HEK293T (cell line): ENCODE results near the gene ALKAL2.

Source experiments
- CTCF ChIA-PET: fragments of 350-600 bp; formaldehyde crosslinking; extraction: SDS; loops from one replicate; lab custom pipeline; 2021; ENCODE audit warnings: antibody characterized with exemption, inconsistent platforms; lab: Yijun Ruan, JAX
- POLR2A ChIA-PET: fragments of 350-600 bp; formaldehyde crosslinking; extraction: SDS; loops from one replicate; lab custom pipeline; 2020; ENCODE audit warnings: antibody characterized with exemption, inconsistent platforms; lab: Yijun Ruan, JAX
- DNase-seq: peaks from one replicate; pipeline ENCODE4 v3.0.0; 2012; ENCODE audit warnings: mixed read lengths; ENCODE audit errors: extremely low spot score
- ARNT ChIP-seq: fragments of 450-650 bp; IDR thresholded peaks from 2 replicates; pipeline ENCODE4 v1.6.1; 2017; ENCODE audit warnings: mild to moderate bottlenecking
- BHLHE40 ChIP-seq: fragments of 450-650 bp; IDR thresholded peaks from 2 replicates; pipeline ENCODE4 v1.6.1; 2016; ENCODE audit warnings: mild to moderate bottlenecking, moderate library complexity, borderline replicate concordance
- CTBP1 ChIP-seq: fragments of 450-650 bp; IDR thresholded peaks from 2 replicates; pipeline ENCODE4 v1.6.1; 2016; ENCODE audit warnings: borderline replicate concordance
- ELF4 ChIP-seq: fragments of 450-650 bp; IDR thresholded peaks from 2 replicates; pipeline ENCODE4 v1.6.1; 2017; ENCODE audit warnings: antibody characterized with exemption
- FOXA1 ChIP-seq: fragments of 450-650 bp; IDR thresholded peaks from 2 replicates; pipeline ENCODE4 v1.6.1; 2016; ENCODE audit warnings: mild to moderate bottlenecking
- FOXK2 ChIP-seq: fragments of 450-650 bp; IDR thresholded peaks from 2 replicates; pipeline ENCODE4 v1.6.1; 2016; ENCODE audit warnings: mild to moderate bottlenecking
- FOXM1 ChIP-seq: fragments of 450-650 bp; IDR thresholded peaks from 2 replicates; pipeline ENCODE4 v1.6.1; 2017; ENCODE audit warnings: mild to moderate bottlenecking, borderline replicate concordance
- HDGF ChIP-seq: fragments of 450-650 bp; IDR thresholded peaks from 2 replicates; pipeline ENCODE4 v1.6.1; 2017; ENCODE audit warnings: antibody characterized with exemption, borderline replicate concordance
- L3MBTL2 ChIP-seq: fragments of 450-650 bp; conservative IDR thresholded peaks from 2 replicates; pipeline ENCODE4 v1.6.1; 2016; ENCODE audit warnings: mild to moderate bottlenecking
- LEF1 ChIP-seq: fragments of 450-650 bp; IDR thresholded peaks from 2 replicates; pipeline ENCODE4 v1.6.1; 2017; ENCODE audit warnings: mild to moderate bottlenecking, borderline replicate concordance
- NFRKB ChIP-seq: fragments of 450-650 bp; IDR thresholded peaks from 2 replicates; pipeline ENCODE4 v1.6.1; 2016; ENCODE audit warnings: mild to moderate bottlenecking, moderate library complexity
- PKNOX1 ChIP-seq: fragments of 450-650 bp; IDR thresholded peaks from 2 replicates; pipeline ENCODE4 v1.6.1; 2016
- SP1 ChIP-seq: fragments of 450-650 bp; IDR thresholded peaks from 2 replicates; pipeline ENCODE4 v1.6.1; 2017
- SUZ12 ChIP-seq: fragments of 450-650 bp; IDR thresholded peaks from 2 replicates; pipeline ENCODE4 v1.6.1; 2016; ENCODE audit warnings: mild to moderate bottlenecking
- TARDBP ChIP-seq: fragments of 450-650 bp; IDR thresholded peaks from 2 replicates; pipeline ENCODE4 v1.6.1; 2016
- ZNF384 ChIP-seq: fragments of 450-650 bp; IDR thresholded peaks from 2 replicates; pipeline ENCODE4 v1.6.1; 2016

ALKAL2 gene

GRCh38 chr2:278312-278926 lies 9.5 kb downstream of the ALKAL2 start:
- CTCF ChIA-PET, result no interaction called here
- no peak for TF ChIP-seq TARDBP
- TF ChIP-seq ZNF384, result no peak
- no peak for TF ChIP-seq SUZ12
- TF ChIP-seq FOXA1, result no peak
- no peak for TF ChIP-seq ARNT
- no peak for TF ChIP-seq L3MBTL2
- TF ChIP-seq FOXK2, result no peak
- TF ChIP-seq FOXM1, result no peak
- no peak for TF ChIP-seq SP1
- TF ChIP-seq PKNOX1, result no peak
- no peak for TF ChIP-seq HDGF
- no peak for TF ChIP-seq LEF1
- no peak for TF ChIP-seq ELF4
- no peak for TF ChIP-seq CTBP1
- TF ChIP-seq NFRKB, result no peak
- DNase-seq, result no peak
- POLR2A ChIA-PET, result no interaction called here

- ChIA-PET POLR2A (no interaction called here), CTCF (interaction anchor here (0.9 kb wide), 1 partner anchor 29 kb away, joined by 3 read pairs; no protein-coding TSS in a partner anchor)
- no peak for TF ChIP-seq BHLHE40
- no peak for TF ChIP-seq SUZ12
- no peak for TF ChIP-seq TARDBP
- no peak for TF ChIP-seq NFRKB
- no peak for TF ChIP-seq HDGF
- no peak for TF ChIP-seq SP1
- DNase-seq, result no peak
Observed at GRCh38 chr2:275466-275865, 12.4 kb downstream of the ALKAL2 start.

DNA sequence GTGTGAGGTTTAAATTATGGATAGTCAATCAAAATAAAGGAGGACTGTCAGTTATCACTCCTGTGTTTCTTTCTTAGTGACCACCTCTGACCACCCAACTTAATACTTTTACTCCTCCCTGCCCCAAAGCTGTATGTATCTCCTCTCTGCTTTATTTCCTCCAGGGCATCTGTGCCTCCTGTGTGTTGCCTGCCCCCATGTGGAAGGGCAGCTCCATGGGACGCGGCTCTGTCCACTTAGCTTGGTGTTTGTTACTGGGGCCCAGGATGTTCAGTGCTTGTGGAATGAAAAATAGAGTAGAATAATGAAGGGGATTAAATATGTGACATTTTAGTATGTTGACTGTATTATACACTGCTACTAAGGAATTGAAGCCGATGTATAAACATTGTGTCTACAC lies 13.4 kb downstream of the ALKAL2 start:
- DNase-seq, result no peak

DNA sequence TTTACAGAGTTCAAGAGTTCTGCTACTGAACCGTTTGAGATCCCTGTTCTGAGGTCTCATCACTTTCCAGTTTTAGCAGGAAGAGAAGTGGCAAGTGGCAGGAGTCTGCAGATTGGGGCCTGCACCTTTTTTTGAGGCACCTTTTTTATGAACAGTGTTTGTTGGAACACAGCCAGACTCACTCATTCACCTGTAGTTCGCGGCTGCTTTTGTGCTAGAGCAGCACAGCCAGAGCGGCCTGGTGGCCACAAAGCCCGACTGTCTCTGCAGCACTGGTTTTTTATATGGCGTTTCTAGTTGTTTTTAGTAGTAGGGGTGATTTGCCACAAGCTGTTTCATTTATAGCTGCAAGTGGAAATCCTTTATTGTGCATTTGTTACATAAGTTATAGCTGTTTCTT lies 14.6 kb downstream of the ALKAL2 start:
- DNase-seq, result no peak
- CTCF ChIA-PET, result interaction anchor here (0.6 kb wide), 1 partner anchor 363 kb away, joined by 3 read pairs; no protein-coding TSS in a partner anchor
- TF ChIP-seq CTBP1, result no peak
- TF ChIP-seq HDGF, result no peak
- no peak for TF ChIP-seq ZNF384
- TF ChIP-seq SUZ12, result no peak
- no peak for TF ChIP-seq ELF4
- TF ChIP-seq FOXA1, result no peak
- TF ChIP-seq TARDBP, result no peak
- TF ChIP-seq NFRKB, result no peak
- TF ChIP-seq FOXM1, result no peak
- TF ChIP-seq ARNT, result no peak
- no peak for TF ChIP-seq BHLHE40
- POLR2A ChIA-PET, result no interaction called here

More for the DNA sequence above, 13.4 kb downstream of the ALKAL2 start:
- ChIA-PET CTCF (no interaction called here), POLR2A (no interaction called here)
- TF ChIP-seq PKNOX1 (no peak), HDGF (no peak), ARNT (no peak), LEF1 (no peak), TARDBP (no peak), L3MBTL2 (no peak), ZNF384 (no peak), FOXK2 (no peak), BHLHE40 (no peak), FOXA1 (no peak), SP1 (no peak), CTBP1 (no peak), NFRKB (no peak), SUZ12 (no peak), FOXM1 (no peak), ELF4 (no peak)

- ChIA-PET POLR2A (no interaction called here), CTCF (no interaction called here)
- TF ChIP-seq ARNT (no peak), FOXK2 (no peak), FOXM1 (no peak), L3MBTL2 (no peak), TARDBP (no peak), HDGF (no peak), CTBP1 (no peak), ZNF384 (no peak), BHLHE40 (no peak), LEF1 (no peak), PKNOX1 (no peak), SUZ12 (no peak), SP1 (no peak), FOXA1 (no peak), ELF4 (no peak), NFRKB (no peak)
- DNase-seq, result no peak
Observed at GRCh38 chr2:271917-272316, 16.0 kb downstream of the ALKAL2 start.

DNA sequence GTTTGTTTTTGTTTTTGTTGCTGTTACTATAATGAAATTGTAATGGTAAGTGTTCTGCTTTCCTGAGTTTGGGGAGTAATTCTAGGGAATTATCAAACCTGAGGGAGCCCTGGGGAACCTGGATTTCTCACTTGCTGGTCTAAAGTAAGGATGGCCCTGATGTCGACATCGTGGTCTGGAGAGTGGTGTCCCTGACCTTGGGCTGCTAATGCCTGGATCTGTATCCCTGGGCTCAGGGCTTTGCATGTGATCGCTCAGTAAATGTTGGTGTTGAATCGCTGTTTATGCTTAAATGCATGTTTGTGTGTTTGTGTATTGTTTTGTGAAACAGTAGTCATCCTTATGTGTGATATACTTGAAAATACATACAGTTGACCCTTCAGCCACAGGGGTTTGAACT lies 17.0 kb downstream of the ALKAL2 start:
- CTCF ChIA-PET, result no interaction called here
- POLR2A ChIA-PET, result no interaction called here
- no peak for DNase-seq
- TF ChIP-seq SUZ12 (no peak), FOXK2 (no peak), NFRKB (no peak), HDGF (no peak), ELF4 (no peak), LEF1 (no peak), ARNT (no peak), FOXA1 (no peak), ZNF384 (no peak), SP1 (no peak), PKNOX1 (no peak), L3MBTL2 (no peak), CTBP1 (no peak), FOXM1 (no peak), TARDBP (no peak), BHLHE40 (no peak)
